Measurements from ENCODE around the gene APOBEC2. TPM values are rescaled to one million over a fixed set of nuclear protein-coding genes. Genes with fewer than 3 reads are reported as not detected.
A peak's percentile ranks its signal among the peaks of the same experiment; 100 is the strongest.
"Not testable (repeated sequence)": the region's sequence is repeated elsewhere in the genome, so short reads cannot be mapped to it uniquely, and the experiment has no call there.

Gene APOBEC2
- total RNA-seq (10 to 100 TPM in 1 of 5 donors, 1 to 10 TPM in 1, not detected in 3; 7.2 to 12.6 TPM), polyA plus RNA-seq (10 to 100 TPM in 2 of 3 donors, 1 to 10 TPM in 1; 7.6 to 36.7 (median 11.3) TPM)
- long read RNA-seq, donor 1: 0 reads
- long read RNA-seq, donor 2: 0 reads
- long read RNA-seq, donor 3: 0 reads
- long read RNA-seq, donor 4: 0 reads
- long read RNA-seq, donor 5: 0 reads
- long read RNA-seq, donor 6, partial matches to known transcripts: 6 of 6 reads
- long read RNA-seq, donor 6, other reads (novel, unspliced or antisense): 0 of 6 reads
- long read RNA-seq, donor 7: 0 reads
- long read RNA-seq, donor 8, partial matches to known transcripts: 0 of 2 reads
- long read RNA-seq, donor 8, other reads (novel, unspliced or antisense): 0 of 2 reads
- long read RNA-seq, donor 9, partial matches to known transcripts: 6 of 6 reads
- long read RNA-seq, donor 9, other reads (novel, unspliced or antisense): 0 of 6 reads
- long read RNA-seq, donor 10: 0 reads

- DNase-seq: peak in 1 of 2 donors; percentile 54
- Histone ChIP-seq H3K9me3 (no peaks in the 10 kb centered on the region), H3K4me3 (no peak within 1 kb of the TSS), H3K36me3 (no peaks in the 10 kb centered on the region), H3K27ac (peak within 1 kb of the TSS in 2 of 5 donors; percentile 19 to 84), H3K27me3 (no peaks in the 10 kb centered on the region), H3K4me1 (peaks cover 8 to 91% (median 49%) of the 10 kb centered on the region in 4 donors)
- intact Hi-C loops (cut with DNase I; ENCODE audit: low total_unique reads): no loop called here
- TF ChIP-seq POLR2A (IDR thresholded peaks at IDR 0.05) (no peak), POLR2AphosphoS5 (IDR thresholded peaks at IDR 0.05) (no peak), CTCF (IDR thresholded peaks at IDR 0.05) (no peak), EP300 (IDR thresholded peaks at IDR 0.05) (no peak)
- 55 to 66% (median 58%) methylated on average over 5 of the region's 5 CpGs for WGBS, 5 donors
Observed at GRCh38 chr6:41053041-41053440, at the start of gene APOBEC2. Gene APOBEC2, plus strand, starts transcription at chr6:41053202. Its CDS starts 146 bp downstream, at chr6:41053348.

- H3K9me3 ChIP-seq; H3K4me3 ChIP-seq; intact Hi-C loops (cut with DNase I; ENCODE audit: low total_unique reads); H3K27ac ChIP-seq; H3K4me1 ChIP-seq; H3K36me3 ChIP-seq; H3K27me3 ChIP-seq: not testable (repeated sequence)
- TF ChIP-seq CTCF (IDR thresholded peaks at IDR 0.05): peak in 5 of 7 experiments; percentile 30 to 83 (median 73)
- peak; percentile 71 to 80 for DNase-seq
- WGBS, 5 donors: 6 to 24% (median 12%) methylated on average over 7 of the region's 7 CpGs
Observed at GRCh38 chr6:41006217-41006616, 46.8 kb upstream of the APOBEC2 start.

- intact Hi-C loops (cut with DNase I; ENCODE audit: low total_unique reads); H3K4me3 ChIP-seq: not testable (repeated sequence)
- 91 to 94% (median 91%) methylated on average over 4 of the region's 4 CpGs for WGBS, 5 donors
Observed at GRCh38 chr6:41006980-41007379, 46.0 kb upstream of the APOBEC2 start.

GRCh38 chr6:41008011-41008410, 45.0 kb upstream of the APOBEC2 start:
- H3K27me3 ChIP-seq: no peaks in the 10 kb centered on the region
- H3K4me3 ChIP-seq: no peak overlapping the region
- H3K9me3 ChIP-seq: no peaks in the 10 kb centered on the region
- 87 to 96% (median 91%) methylated on average over 3 of the region's 3 CpGs for WGBS, 5 donors
- TF ChIP-seq EP300 (IDR thresholded peaks at IDR 0.05) (no peak), CTCF (IDR thresholded peaks at IDR 0.05) (no peak), POLR2A (IDR thresholded peaks at IDR 0.05) (no peak)
- H3K4me1 ChIP-seq: peaks cover 0 to 4% (median 3%) of the 10 kb centered on the region in 4 donors
- intact Hi-C loops (cut with DNase I; ENCODE audit: low total_unique reads): no loop called here
- H3K27ac ChIP-seq: no peak overlapping the region
- H3K36me3 ChIP-seq: no peaks in the 10 kb centered on the region
- no peak for DNase-seq

More at GRCh38 chr6:41006980-41007379, 46.0 kb upstream of the APOBEC2 start:
- not testable (repeated sequence) for DNase-seq, H3K36me3 ChIP-seq, H3K27me3 ChIP-seq, H3K4me1 ChIP-seq, H3K9me3 ChIP-seq, H3K27ac ChIP-seq

GRCh38 chr6:41009669-41010068, 43.3 kb upstream of the APOBEC2 start:
- intact Hi-C loops (cut with DNase I; ENCODE audit: low total_unique reads): no loop called here
- Histone ChIP-seq H3K4me1 (peaks cover 0 to 4% (median 4%) of the 10 kb centered on the region in 4 donors), H3K27me3 (no peaks in the 10 kb centered on the region), H3K4me3 (no peak overlapping the region), H3K36me3 (no peaks in the 10 kb centered on the region), H3K27ac (no peak overlapping the region), H3K9me3 (no peaks in the 10 kb centered on the region)
- TF ChIP-seq CTCF (IDR thresholded peaks at IDR 0.05) (no peak), POLR2A (IDR thresholded peaks at IDR 0.05) (no peak), EP300 (IDR thresholded peaks at IDR 0.05) (no peak), POLR2AphosphoS5 (IDR thresholded peaks at IDR 0.05) (no peak)
- 94 to 100% (median 96%) methylated on average over 1 of the region's 1 CpG for WGBS, 5 donors
- DNase-seq: no peak

All from stomach (tissue), 19 donors.